Measurements from ENCODE around the gene HK1.
A peak's percentile ranks its signal among the peaks of the same experiment; 100 is the strongest.

The HK1 gene

DNA sequence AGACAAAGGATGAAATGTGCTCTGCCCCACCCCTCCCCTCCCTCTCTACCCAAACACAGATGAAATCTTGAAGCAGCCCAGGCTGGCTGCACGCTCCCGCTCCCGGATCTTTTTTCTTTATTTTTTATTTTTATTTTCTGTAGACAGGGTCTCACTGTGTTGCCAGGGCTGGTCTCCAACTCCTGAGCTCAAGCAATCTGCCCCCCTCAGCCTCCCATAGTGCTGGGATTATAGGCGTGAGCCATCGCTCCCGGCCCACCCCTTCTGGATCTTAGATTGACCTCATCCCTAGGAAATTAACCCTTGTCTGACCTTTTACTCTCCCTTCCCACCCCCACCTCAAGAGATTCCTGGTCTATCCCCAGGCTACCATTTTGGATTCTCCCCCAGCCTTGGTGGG is 124.1 kb downstream of the HK1 start:
- no peak for DNase-seq

DNA sequence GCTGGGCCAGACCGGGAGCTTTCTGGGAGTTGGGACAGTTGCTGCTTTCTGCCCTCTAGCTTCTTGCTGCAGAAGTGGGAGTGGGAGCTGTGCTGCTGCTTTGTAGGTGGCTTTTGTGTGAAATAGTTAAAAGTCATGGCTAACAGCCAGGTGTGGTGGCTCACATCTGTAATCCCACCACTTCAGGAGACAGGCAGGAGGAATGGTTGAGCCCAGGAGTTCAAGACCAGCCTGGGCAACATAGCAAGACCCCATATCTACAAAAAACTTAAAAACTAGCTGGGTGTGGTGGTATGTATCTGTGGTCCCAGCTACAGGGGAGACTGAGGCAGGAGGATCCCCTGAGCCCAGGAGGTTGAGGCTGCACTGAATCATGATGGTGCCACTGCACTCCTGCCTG is 124.8 kb downstream of the HK1 start:
- DNase-seq = no peak

DNA sequence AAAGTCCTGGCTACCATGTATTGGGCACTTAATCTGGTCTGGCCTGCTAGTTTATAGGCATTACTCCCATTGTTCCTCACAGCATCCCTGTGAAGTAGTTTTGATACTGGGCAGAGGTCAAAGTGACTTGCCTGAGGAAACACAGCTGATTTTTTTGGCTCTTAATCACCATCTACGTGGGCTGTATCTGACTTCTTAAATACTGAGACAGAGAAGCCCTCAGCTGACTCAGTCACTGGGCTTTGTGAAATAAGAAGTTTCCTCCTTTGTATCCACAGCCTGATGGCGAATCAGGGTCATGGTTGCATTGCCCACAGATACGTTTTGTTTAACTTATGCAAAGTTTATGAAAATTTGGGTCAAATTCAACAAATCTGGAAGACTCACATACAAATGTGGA is 125.2 kb downstream of the HK1 start:
- DNase-seq = no peak

DNA sequence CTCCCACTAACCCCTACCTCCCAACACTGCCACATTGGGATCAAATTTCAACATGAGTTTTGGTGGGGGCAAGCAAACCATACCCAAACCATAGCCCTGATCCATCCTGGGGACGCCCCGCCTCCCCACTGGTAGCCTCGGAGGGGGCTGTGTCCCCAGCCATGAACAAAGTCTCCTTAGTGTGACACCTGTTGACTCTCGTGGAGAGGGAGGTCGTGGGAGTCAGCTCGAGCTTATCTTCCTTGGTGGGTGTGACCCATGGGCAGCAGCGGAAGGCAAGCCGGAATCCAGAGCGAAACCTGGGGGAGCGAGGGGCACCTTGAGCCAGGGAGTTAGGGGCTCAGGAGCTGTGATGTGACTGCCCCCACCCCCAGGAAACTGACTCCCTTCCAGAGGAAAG is 126.5 kb downstream of the HK1 start:
- no peak for DNase-seq

DNA sequence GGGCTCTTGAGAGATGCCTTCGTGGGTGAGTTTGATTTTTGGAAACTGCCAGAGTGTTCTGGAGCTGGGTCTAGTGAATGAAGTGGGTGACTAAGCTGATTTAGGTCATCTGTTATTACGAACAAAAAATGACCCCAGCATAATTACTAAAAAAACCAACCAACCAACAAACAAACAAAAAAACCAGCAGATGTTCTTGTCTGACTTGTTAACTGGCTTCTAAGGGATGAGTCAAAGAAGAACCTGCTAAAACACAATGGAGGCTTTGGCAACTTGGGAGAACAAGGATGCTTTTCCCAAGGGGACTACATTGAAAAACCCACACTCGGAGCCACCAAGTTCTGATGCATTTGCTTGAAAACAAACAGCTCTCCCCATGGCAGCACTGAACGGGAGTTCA is 126.9 kb downstream of the HK1 start:
- DNase-seq = no peak

DNA sequence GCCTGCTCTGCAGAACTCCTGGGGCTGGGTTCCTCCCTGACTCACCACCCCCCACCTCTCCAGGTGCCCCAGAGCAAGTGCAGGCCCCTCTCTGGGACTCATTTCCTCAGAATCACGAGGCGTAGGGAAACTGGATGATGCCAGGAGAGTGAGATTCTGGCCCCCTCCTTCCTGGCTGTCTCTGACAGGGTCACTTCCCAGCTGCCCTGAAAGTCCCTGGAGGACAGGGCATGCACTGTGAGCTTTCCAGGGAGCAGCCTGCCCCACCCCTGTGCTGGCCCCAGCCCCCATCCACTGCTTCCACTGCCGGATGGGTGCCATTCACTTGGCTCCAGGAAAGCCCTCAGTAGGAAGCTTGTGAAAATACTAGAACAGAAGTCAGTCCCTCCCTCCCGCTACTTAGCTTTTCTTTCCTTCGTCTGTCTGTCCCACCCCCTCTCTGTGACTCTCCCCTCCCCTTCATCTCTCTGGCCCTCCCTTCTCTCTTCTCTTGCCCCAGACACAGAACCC is 128.1 kb downstream of the HK1 start:
- peak in 4 of 56 donors; percentile 10 to 41 (median 20) for DNase-seq

DNA sequence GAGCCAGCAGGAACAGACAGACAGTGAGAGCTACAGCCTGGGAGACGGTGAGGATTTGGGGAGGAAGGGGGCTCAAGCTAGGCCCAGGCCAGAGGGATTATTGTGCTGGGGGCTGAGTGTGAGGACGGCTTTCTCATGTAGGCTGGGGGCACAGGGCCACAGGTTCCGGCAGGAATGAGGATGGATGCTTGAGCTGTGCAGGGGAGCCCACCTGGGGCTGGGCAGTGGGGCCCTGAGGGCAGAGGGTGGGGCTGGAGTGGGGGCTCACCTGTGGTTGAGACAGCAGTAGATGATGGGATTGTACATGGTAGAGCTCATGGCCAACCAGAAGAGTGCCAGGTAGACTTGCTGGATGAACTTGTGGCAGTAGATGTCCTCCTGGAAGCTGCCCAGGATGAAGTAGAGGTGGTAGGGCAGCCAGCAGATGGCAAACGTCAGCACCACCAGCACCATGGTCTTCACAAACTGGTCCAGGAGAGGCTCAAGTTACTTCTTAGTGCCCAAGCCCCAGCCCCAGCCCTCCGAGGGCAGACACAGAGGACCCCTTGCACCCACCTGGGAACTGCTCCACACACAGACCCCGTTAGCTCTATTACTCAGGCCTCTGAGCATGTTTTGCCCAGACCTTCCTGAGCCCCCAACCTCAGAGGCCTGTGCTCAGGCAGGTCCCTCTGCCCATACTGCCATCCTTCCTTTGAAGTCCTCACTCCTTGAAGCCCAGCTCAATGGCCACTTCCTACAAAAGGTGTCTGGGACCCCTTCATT is 128.7 kb downstream of the HK1 start:
- DNase-seq = no peak

DNA sequence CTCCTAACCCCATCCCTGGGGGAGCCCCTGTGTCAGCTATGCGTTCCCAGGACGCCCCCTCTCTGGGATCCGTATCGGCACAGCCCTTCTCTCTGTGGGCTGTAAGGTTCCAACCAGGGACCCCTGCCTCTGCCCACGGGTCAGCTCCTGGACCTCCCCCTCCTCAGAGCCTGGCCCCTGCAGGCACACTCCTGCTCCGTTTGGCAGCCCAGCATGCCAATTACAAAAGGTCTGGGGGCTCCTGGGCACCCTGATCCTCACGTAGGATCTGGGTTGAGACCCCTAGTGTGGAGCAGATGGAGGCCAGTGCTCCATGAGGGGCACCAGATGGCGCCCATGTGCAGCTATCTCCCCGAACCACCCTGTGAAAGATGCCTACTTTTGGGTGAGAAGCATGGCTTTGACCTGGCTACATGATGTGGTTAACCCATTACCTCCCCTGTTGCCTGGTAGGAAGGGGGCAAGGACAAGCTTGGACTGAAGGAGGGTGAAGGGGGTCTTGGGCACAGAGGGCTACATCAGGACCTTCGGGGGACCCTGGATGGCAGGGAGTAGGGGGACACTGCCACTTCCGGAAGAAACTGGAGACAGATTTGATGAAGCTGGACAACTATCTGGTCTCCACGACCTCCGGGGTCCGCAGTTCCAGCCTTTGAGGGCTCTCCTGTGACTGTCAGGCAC is 129.5 kb downstream of the HK1 start:
- no peak for DNase-seq

DNA sequence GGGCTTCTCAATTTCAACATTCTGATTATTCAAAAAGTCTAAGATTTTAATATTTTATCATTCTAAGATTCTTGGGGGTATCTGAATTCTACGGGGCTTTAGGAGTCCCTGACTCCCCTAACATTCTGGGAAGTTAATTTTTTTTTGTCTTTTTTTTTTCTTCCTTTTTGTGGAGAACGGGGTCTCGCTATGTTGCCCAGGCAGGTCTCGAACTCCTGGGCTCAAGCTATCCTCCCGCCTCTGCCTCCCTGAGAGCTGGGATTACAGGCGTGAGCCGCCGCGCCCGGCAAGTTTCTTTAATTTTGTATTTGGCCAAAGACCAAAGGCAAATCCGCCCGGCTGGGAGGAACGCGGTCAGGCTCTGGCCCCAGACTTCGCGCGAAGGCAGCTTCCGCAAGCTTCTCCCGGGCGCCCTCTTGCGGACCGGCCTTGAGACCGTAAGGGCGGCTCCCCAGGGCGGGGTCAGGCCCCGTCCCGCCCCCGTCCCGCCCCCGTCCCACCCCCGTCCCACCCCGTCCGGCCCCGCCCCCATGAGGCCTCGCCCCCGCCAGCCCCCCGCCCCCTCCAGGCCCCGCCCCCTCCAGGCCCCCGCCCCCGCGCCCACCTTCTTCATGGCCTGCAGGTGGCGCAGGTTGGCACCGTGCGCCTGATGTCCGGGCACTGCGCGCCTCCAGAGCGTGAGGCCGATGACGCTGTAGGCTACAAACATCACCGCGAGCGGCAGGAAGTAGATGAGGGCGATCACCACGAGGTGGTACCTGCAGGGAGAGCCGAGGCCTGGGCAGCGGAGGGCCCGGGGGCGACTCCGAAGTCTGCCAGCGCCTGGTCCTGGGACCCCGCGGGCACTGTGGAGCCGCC is 130.3 kb downstream of the HK1 start:
- peak; percentile 34 to 93 (median 80) for DNase-seq

DNA sequence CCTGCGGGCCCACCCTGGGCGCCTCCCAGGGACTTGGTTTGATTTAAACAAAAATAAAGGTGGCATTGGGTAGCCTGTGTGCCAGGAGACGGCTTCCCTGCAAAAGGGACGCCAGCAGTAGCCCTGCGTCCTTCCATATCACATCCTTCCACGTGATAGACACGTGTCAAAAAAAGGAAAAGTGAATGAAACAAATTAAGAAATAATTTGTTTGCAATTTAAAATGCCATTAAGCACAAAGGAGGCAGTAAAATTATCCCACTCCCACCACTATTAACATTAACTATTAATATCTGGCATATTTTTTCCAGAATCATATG is 130.8 kb downstream of the HK1 start:
- no peak for DNase-seq

DNA sequence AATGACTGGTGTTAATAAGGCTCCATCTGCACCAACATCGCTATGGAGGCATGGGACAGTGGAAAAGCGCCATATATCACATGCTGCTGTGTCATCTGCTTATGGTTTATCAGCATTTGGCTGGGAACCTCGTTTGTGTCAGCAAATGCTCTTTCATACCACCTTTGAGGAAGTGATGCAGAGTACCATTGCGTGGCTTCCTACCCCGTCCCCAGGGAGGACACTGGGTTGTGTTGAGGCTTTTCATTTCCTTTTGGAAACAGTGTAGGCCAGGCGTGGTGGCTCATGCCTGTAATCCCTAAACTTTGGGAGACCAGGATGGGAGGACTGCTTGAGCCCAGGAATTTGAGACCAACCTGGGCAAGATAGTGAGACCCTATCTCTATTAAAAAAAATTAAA is 131.7 kb downstream of the HK1 start:
- no peak for DNase-seq

DNA sequence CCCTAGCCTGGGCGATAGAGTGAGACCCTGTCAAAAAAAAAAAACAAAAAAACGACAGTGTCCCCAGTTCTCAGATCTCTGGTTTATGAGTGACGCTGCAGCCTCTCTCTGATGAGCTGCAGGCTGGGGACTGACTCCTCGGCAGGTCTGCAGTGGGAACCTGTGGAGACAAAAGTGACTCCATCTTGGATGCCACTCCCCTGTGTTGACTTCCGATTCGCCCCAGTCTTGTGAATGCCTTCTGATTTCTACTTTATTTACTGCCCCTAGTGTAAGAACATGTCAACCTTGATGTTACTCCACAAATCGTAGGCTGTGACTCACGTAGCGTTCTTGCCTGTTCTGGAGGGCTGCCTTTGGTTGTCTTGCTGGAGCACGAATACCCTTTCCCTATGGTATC is 132.2 kb downstream of the HK1 start:
- no peak for DNase-seq

DNA sequence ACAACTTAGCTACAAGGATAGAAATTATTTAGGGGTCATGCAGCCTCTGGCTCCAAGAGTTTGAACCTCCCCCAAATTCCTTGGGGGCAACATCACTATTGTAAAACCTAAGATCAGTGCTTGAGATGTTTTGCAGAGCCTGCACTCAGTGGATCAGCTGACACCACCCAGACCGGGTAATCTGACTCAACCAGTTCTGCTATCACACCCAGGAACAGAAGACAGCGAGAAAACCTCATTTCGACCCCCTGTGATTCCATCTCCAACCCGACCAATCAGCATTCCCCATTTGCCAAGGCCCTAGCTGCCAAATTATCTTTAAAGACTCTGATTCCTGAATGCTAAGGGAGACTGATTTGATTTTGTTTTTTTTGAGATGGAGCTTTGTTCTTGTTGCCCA is 133.2 kb downstream of the HK1 start:
- DNase-seq = no peak

DNA sequence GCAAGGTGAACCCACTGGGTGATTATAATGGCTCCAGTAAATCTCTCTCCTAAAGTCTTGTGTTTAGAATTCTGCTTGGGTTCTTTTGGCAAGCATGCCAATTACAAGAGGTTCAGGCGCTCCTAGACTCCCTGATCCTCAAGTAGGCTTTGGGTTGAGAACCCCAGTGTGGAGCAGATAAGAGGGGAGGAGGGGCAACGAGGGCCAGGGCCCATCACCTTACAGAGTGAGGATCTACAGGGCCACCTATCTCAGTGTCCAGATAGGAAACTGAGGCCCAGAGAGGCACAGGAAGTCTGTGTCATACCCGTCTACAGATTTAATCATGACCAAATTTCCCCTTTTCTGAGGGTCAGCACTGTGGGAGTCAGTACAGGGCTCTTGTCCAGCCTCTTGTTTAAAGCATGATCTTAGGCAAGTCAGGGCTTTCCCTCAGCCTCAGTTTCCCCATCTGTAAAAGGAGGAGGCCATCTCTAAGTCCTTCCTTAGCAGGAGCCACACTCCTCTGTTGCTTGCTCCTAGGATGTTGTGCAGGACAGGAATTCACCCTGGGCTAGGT is 134.0 kb downstream of the HK1 start:
- DNase-seq = no peak

DNA sequence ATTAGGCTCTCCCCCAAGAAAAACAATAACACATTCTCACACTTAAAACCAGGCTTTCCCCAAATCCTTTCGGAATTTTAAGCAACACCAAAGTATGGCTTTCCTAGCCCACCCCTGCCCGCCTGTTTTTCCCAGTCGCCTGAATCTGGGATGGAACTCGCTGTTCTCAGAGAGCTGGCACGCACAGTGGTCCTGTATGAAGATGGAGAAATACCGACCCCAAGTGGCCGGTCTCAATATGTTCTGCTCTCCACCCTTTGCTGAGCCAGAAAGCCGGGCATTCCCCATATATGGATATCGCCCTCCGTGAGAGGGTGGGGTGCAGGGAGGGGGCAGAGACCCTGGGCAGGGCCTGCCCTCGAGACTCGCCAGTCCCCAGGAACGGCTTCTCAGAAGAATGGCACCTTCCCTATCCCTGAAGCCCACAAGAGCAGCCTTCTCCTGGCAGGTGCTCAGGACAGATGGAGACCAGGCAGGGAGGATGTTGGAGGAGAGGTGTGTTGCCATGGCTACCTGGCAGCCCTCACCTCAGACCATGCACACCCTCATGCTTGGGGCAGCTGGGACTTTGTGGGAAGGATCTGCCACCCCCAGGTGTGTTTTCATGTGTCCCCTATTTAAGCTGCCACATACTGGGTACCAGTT is 135.0 kb downstream of the HK1 start:
- DNase-seq = peak in 32 of 56 donors; percentile 11 to 67 (median 34)

DNA sequence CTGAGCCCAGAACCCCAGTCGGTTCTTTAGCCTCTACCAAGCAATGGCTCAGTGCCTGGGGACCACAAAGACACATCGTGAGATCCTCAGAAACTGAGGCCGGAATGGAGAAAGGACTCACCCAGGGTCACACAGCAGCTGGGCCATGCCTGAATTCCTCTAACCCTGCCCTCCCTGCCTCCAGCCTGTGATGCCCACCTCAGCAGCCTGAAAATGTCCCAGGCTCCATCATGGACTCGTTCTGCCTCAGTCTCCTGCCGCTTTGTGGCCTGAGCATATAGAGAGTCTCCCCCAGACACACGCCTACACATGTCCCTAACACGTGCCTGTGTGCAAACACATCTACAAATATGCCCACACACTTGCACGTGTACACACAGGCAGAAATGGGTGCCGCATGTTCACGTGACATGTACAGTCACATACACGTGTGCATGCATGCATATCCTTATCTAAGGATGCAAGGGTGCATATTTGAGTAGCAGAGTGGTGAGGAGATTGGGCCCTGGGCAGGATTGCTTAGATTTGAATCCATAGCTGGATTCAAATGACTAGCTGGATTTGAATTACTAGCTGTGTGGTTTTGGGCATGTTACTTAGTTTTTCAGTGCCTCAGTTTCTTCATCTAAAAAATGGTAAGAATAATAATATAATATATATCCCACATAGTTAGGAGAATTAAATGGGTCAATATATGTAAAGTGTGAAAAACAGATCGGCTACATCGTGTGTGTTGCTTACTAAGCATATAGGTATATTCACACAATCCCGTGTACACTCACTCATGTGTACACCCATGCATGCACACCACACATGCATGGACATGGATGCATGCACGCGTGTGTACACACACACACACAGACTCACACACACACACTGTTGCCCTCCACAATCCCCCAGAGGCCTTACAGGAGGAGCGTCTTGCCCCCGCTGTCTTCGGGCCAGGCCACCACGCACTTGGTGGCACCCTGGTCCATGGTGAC is 136.0 kb downstream of the HK1 start:
- DNase-seq = no peak

DNA sequence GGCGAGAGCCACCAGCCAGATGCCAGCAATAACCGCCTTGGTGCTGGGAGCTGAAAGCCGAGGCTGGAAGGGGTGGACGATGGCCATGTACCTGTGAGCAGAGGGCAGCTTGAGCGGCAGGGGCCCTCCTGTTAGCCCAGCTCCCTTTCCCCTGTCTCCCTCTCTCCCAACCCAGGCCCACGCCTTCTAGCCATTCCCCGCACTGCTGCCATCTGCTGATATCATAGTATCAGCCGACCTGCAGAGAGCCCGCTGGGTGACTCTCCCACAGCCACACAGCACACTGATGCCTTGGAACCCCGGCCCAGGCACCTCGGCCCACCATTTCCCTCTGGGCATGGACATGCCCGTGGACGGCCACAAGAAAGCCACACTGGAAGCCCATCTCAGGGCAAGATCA is 136.8 kb downstream of the HK1 start:
- DNase-seq = no peak

DNA sequence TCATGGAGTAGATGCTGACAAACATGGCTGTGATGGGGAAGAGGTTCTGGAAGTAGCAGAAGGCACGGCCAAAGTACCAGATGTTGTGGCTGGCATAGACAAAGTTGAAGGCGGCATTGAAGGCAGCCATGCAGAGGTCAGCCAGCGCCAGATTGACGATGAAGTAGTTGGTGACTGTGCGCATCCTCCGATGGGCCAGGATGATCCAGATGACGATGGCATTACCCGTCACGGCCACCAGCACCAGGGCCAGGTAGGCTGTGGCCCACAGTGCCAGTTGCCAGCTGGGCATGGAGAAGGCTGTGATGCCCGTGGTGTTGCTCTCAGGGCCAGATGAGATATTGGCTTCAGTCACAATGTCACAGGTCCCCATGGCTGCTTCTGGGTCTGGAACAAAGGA is 137.7 kb downstream of the HK1 start:
- no peak for DNase-seq

DNA sequence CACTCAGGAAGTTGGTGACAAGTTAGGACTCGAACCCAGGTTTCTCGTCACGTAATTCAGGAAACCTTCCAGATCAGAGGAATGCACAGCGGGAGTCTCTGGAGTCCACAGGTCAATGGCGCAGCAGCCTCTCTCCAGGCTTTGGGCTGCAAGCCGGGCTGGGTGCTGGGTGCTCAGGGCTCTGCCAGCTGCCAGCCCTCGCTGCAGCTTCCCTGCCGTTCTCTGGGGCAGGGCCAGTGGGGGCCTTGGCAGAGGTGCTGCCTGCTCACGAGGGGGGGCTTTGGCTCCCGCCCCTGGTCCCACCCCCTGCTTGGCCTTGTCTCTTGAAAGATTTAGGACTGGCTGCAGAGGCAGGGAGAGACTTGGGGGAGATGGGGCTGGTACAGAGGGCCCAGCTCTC is 138.4 kb downstream of the HK1 start, which contains the start of gene TACR2:
TSS of gene TACR2 (minus strand) at position 224 of the 400 bp plus-strand sequence. CDS start 595 bp downstream, outside the sequence.
- DNase-seq = peak in 1 of 56 donors; percentile 27

DNA sequence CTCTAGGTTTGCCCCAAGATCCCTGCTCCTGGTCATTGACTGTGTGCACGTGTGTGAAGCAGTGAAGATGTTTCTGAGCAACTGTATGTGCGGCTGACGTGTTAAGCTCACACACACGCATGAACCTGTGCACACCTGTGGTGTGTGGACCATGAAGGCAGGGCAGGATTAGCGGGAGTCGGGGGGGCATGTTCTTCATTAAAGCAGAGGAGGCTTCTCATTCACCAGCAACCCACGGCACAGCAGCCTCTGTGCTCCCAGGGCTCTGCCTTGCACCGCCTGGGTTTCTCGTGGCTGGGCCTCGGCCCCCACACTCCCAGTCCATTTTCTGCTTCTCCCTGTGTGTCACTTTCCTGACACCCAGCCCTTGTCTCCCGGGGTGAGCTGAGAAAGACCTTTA is 139.2 kb downstream of the HK1 start:
- no peak for DNase-seq

Data from nucleus accumbens (tissue), 56 donors.